ENCODE data around the gene PCDH7. TPM values are rescaled to one million over a fixed set of nuclear protein-coding genes. Genes with fewer than 3 reads are reported as not detected.

Gene PCDH7
- total RNA-seq, 1 experiment from 2014 or later: 16.8 TPM

GRCh38 chr4:30696191-30696590 is 24.0 kb upstream of the PCDH7 start:
- H3K4me3 Mint-ChIP-seq: no peak overlapping the region
- Histone ChIP-seq H2BK15ac (ENCODE audit: low read depth, low read length) (no peak overlapping the region), H2BK12ac (ENCODE audit: insufficient read length, low read depth, low read length) (no peak overlapping the region), H2BK120ac (ENCODE audit: low read depth, low read length, poor library complexity, severe bottlenecking) (no peak overlapping the region), H3K27ac (ENCODE audit: insufficient read length, low read depth, low read length) (no peak overlapping the region), H3K79me2 (ENCODE audit: insufficient read depth, low read length) (no peaks in the 10 kb centered on the region), H4K91ac (ENCODE audit: insufficient read length, low read depth, low read length) (no peak overlapping the region), H2BK5ac (ENCODE audit: insufficient read length, low read length) (no peak overlapping the region), H3K4me1 (ENCODE audit: insufficient read depth, low read length) (no peaks in the 10 kb centered on the region), H3K4ac (ENCODE audit: low read depth, low read length) (no peak overlapping the region), H3K4me2 (ENCODE audit: insufficient read depth, insufficient read length, low read length) (no peak overlapping the region), H2BK20ac (ENCODE audit: low read depth, low read length, poor library complexity, severe bottlenecking) (no peak overlapping the region), H3K23ac (ENCODE audit: insufficient read length, low read depth, low read length) (no peak overlapping the region), H4K8ac (replicated peaks; ENCODE audit: insufficient read length, low read depth, low read length) (no peak overlapping the region), H3K18ac (ENCODE audit: insufficient read length, low read depth, low read length) (no peak overlapping the region), H3K56ac (ENCODE audit: insufficient read length, low read depth, low read length) (no peak overlapping the region), H3K14ac (ENCODE audit: insufficient read depth, low read length) (no peak overlapping the region), H2AFZ (ENCODE audit: low read length) (no peak overlapping the region), H3T11ph (ENCODE audit: low read length) (no peak overlapping the region), H3K27me3 (ENCODE audit: insufficient read depth, low read length) (no peaks in the 10 kb centered on the region), H3K9me3 (ENCODE audit: control insufficient read depth, low read depth, low read length) (no peaks in the 10 kb centered on the region), H3K9ac (ENCODE audit: extremely low read depth, insufficient read length, low read length) (no peak overlapping the region), H3K79me1 (ENCODE audit: insufficient read depth, low read depth, low read length, poor library complexity, severe bottlenecking) (no peaks in the 10 kb centered on the region), H3K23me2 (ENCODE audit: insufficient read length, low read depth, low read length, poor library complexity, severe bottlenecking) (no peaks in the 10 kb centered on the region), H4K5ac (ENCODE audit: insufficient read length, low read depth, low read length) (no peak overlapping the region), H4K20me1 (ENCODE audit: control insufficient read depth, insufficient read depth, insufficient read length) (no peaks in the 10 kb centered on the region), H2AK5ac (ENCODE audit: insufficient read length, low read length) (no peak overlapping the region)
- TF ChIP-seq, protein P1, sequence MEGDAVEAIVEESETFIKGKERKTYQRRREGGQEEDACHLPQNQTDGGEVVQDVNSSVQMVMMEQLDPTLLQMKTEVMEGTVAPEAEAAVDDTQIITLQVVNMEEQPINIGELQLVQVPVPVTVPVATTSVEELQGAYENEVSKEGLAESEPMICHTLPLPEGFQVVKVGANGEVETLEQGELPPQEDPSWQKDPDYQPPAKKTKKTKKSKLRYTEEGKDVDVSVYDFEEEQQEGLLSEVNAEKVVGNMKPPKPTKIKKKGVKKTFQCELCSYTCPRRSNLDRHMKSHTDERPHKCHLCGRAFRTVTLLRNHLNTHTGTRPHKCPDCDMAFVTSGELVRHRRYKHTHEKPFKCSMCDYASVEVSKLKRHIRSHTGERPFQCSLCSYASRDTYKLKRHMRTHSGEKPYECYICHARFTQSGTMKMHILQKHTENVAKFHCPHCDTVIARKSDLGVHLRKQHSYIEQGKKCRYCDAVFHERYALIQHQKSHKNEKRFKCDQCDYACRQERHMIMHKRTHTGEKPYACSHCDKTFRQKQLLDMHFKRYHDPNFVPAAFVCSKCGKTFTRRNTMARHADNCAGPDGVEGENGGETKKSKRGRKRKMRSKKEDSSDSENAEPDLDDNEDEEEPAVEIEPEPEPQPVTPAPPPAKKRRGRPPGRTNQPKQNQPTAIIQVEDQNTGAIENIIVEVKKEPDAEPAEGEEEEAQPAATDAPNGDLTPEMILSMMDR (conservative IDR thresholded peaks at IDR 0.05): no peak
- no peaks in the 10 kb centered on the region; a peak in 1 of 5 replicates for H3K9me3 Mint-ChIP-seq
- no peaks in the 10 kb centered on the region for H3K36me3 Mint-ChIP-seq (ENCODE audit: insufficient read depth in 1 of 3, low read depth in 3 of 3)
- no peaks in the 10 kb centered on the region for H3K27me3 Mint-ChIP-seq (ENCODE audit: low read depth)
- no peak overlapping the region for H3K27ac Mint-ChIP-seq
- H3K4me1 Mint-ChIP-seq: no peaks in the 10 kb centered on the region
- DNase-seq: no peak

Measured in H9 (cell line).